Fibroblast of lung (primary cell): ENCODE data around the gene PSTK. TPM values are rescaled to one million over a fixed set of nuclear protein-coding genes. Genes with fewer than 3 reads are reported as not detected.

ENCODE experiments used
- DNase-seq, 2 donors: peaks; one replicate each; pipeline versions ENCODE4 v3.0.0 to v3.0.0-alpha.2; 2010; ENCODE audit warnings: low read depth in 2 of 2
- H2AFZ ChIP-seq: 2 replicates; pipeline ENCODE4 v1.5.1; 2012; ENCODE audit warnings: low read length, control low read depth, inconsistent platforms
- H3K27ac ChIP-seq: 2 replicates; pipeline ENCODE4 v1.5.1; 2011; ENCODE audit warnings: low read length, control low read depth; ENCODE audit not compliant: insufficient read depth
- H3K27me3 ChIP-seq: 2 replicates; pipeline ENCODE4 v1.5.1; 2011; ENCODE audit warnings: mild to moderate bottlenecking, low read length; ENCODE audit not compliant: control insufficient read depth, insufficient read depth
- H3K36me3 ChIP-seq: 2 replicates; pipeline ENCODE4 v1.5.1; 2011; ENCODE audit warnings: low read length; ENCODE audit not compliant: control insufficient read depth, insufficient read depth
- H3K4me1 ChIP-seq: 2 replicates; pipeline ENCODE4 v1.5.1; 2011; ENCODE audit warnings: low read length; ENCODE audit not compliant: control insufficient read depth, insufficient read depth; ENCODE audit errors: extremely low read depth
- H3K4me2 ChIP-seq: 2 replicates; pipeline ENCODE4 v1.5.1; 2011; ENCODE audit warnings: low read length, control low read depth; ENCODE audit not compliant: insufficient read depth; ENCODE audit errors: extremely low read depth
- H3K4me3 ChIP-seq, 4 experiments: fragments of 200-600 bp in 1 of 4; sonication (generic) in 1 of 4; replicated peaks in 1 of 4; 2 replicates each; pipeline ENCODE4 v1.5.1; 2011 to 2016; ENCODE audit warnings: low read length in 4 of 4, low read depth in 3 of 4, mild to moderate bottlenecking in 3 of 4, control low read depth in 2 of 4, inconsistent platforms in 1 of 4, mixed read lengths in 1 of 4; ENCODE audit not compliant: insufficient read depth in 1 of 4; ENCODE audit errors: control extremely low read depth in 1 of 4
- H3K79me2 ChIP-seq: 2 replicates; pipeline ENCODE4 v1.5.1; 2012; ENCODE audit warnings: mild to moderate bottlenecking, low read length, inconsistent platforms; ENCODE audit not compliant: control insufficient read depth, insufficient read depth
- H3K9ac ChIP-seq: 2 replicates; pipeline ENCODE4 v1.5.1; 2011; ENCODE audit warnings: mild to moderate bottlenecking, low read length, control low read depth; ENCODE audit not compliant: insufficient read depth
- H3K9me3 ChIP-seq: 2 replicates; pipeline ENCODE4 v1.5.1; 2012; ENCODE audit warnings: low read depth, low read length; ENCODE audit not compliant: control insufficient read depth, insufficient read depth
- H4K20me1 ChIP-seq: 2 replicates; pipeline ENCODE4 v1.5.1; 2011; ENCODE audit warnings: low read length; ENCODE audit not compliant: control insufficient read depth, insufficient read depth; ENCODE audit errors: extremely low read depth
- EZH2 ChIP-seq: IDR thresholded peaks from 2 replicates; pipeline ENCODE4 v1.5.1; 2012; ENCODE audit warnings: low read length, control low read depth, mild to moderate bottlenecking; ENCODE audit errors: missing control alignments
- polyA plus RNA-seq, 2 donors: library from polyadenylated mRNA; depleted of rRNA in 1 of 2; stranded (reverse) in 1 of 2; unstranded in 1 of 2; fragments of >200 nt; gene quantifications; 2 replicates each; pipeline ENCODE4 v1.2.1, GENCODE V29; 2011 to 2012; ENCODE audit warnings: missing spikeins in 1 of 2
- total RNA-seq: library from RNA; depleted of rRNA; stranded (reverse); fragments of >200 nt; gene quantifications from 2 replicates; pipeline ENCODE4 v1.2.1, GENCODE V29; 2014
- TF ChIP-seq, protein P1 (sequence below), 2 donors: IDR thresholded peaks in 1 of 2; conservative IDR thresholded peaks in 1 of 2; 1 replicate in 1 of 2; 2 replicates in 1 of 2; pipeline ENCODE4 v1.5.1; 2011 to 2012; ENCODE audit warnings: low read length in 2 of 2, control low read depth in 1 of 2, inconsistent platforms in 1 of 2, low read depth in 1 of 2, mild to moderate bottlenecking in 1 of 2

The PSTK gene
- total and polyA plus RNA-seq, 2 donors (not counting 1 experiment from before 2014, with no cell fraction given) = 5.1 to 6.4 TPM

DNA sequence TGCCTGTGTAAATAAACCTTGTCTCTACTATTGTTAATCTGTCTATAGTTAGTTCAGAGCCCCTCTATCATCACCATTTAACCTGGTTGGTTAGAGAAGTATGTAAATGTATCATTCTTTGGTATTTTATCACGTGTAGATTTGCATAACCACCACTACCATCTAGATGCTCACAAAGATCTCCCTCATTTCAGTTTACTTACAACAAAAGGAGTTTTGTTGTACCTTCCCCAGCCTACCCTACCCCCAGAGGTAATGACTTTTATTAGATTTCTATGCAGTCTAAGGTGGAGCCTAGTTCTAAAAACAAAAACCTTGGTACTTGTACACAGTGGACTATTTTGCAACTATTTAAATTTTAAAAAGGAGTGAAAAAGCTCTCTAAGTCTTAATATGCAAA is 46.1 kb downstream of the PSTK start:
- no peak overlapping the region for H3K9ac ChIP-seq
- no peaks in the 10 kb centered on the region for H3K4me1 ChIP-seq
- no peaks in the 10 kb centered on the region for H3K36me3 ChIP-seq
- no peak overlapping the region for H3K27ac ChIP-seq
- H3K4me3 ChIP-seq = no peak overlapping the region
- no peak for TF ChIP-seq EZH2
- TF ChIP-seq, protein P1, sequence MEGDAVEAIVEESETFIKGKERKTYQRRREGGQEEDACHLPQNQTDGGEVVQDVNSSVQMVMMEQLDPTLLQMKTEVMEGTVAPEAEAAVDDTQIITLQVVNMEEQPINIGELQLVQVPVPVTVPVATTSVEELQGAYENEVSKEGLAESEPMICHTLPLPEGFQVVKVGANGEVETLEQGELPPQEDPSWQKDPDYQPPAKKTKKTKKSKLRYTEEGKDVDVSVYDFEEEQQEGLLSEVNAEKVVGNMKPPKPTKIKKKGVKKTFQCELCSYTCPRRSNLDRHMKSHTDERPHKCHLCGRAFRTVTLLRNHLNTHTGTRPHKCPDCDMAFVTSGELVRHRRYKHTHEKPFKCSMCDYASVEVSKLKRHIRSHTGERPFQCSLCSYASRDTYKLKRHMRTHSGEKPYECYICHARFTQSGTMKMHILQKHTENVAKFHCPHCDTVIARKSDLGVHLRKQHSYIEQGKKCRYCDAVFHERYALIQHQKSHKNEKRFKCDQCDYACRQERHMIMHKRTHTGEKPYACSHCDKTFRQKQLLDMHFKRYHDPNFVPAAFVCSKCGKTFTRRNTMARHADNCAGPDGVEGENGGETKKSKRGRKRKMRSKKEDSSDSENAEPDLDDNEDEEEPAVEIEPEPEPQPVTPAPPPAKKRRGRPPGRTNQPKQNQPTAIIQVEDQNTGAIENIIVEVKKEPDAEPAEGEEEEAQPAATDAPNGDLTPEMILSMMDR (conservative IDR thresholded peaks at IDR 0.05 in 1 of 2, IDR thresholded peaks at IDR 0.05 in 1 of 2; ENCODE audit: low read depth in 1 of 2, low read length in 2 of 2) = no peak
- no peaks in the 10 kb centered on the region for H3K79me2 ChIP-seq
- H3K4me2 ChIP-seq = no peak overlapping the region
- H4K20me1 ChIP-seq = no peaks in the 10 kb centered on the region
- H2AFZ ChIP-seq = no peak overlapping the region
- no peak for DNase-seq
- H3K27me3 ChIP-seq = no peaks in the 10 kb centered on the region
- H3K9me3 ChIP-seq = no peaks in the 10 kb centered on the region

DNA sequence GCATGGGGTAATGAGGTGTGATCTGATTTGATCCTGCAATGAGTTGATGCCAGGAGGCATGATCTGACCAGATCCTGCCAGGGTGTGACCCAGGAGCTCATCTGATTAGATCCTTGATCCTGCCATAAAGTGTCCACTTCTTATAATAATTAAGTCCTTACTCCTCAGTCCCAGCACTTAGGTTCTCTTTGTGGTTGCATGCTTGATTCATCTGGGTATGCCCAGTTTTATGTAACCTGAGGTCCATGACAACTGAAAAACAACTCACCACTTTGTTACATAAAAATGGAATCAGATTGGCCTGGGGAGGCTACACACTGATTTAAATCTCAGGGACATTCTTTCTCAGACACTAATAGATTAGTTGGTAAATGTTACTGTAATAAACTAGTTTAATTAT is 47.7 kb downstream of the PSTK start:
- no peak for TF ChIP-seq EZH2
- TF ChIP-seq, protein P1 (conservative IDR thresholded peaks at IDR 0.05 in 1 of 2, IDR thresholded peaks at IDR 0.05 in 1 of 2; ENCODE audit: low read depth in 1 of 2, low read length in 2 of 2) = no peak
- no peaks in the 10 kb centered on the region for H3K79me2 ChIP-seq
- no peaks in the 10 kb centered on the region for H3K27me3 ChIP-seq
- H3K9ac ChIP-seq = no peak overlapping the region
- peak in 1 of 2 donors; percentile 8 for DNase-seq
- no peaks in the 10 kb centered on the region for H3K4me1 ChIP-seq
- H4K20me1 ChIP-seq = no peaks in the 10 kb centered on the region
- no peaks in the 10 kb centered on the region for H3K36me3 ChIP-seq
- no peak overlapping the region for H3K4me3 ChIP-seq
- H3K27ac ChIP-seq = no peak overlapping the region
- H2AFZ ChIP-seq = no peak overlapping the region
- no peak overlapping the region for H3K4me2 ChIP-seq
- H3K9me3 ChIP-seq = no peaks in the 10 kb centered on the region

DNA sequence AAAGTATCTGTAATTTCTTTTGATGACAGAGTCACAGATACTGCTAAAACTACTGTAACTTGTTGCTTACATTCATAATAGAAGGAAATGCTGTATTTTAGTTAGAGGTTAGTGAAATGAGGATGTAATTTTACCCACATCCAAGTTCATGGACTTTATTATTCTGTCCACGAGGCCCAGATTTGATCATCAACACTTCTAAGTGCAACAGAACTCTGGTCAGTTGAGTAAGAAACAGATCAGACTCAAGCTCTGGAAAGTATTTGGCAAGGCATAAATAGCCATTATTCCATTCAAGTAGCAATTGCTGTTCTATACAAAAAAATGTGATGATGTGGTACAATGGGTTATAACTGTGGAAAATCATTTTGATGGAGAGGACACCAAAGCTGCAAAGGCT is 50.9 kb downstream of the PSTK start:
- H3K9me3 ChIP-seq = no peaks in the 10 kb centered on the region
- no peak overlapping the region for H2AFZ ChIP-seq
- no peaks in the 10 kb centered on the region for H3K4me1 ChIP-seq

More for the DNA sequence above, 50.9 kb downstream of the PSTK start:
- Histone ChIP-seq H3K9ac (no peak overlapping the region), H4K20me1 (no peaks in the 10 kb centered on the region), H3K27ac (no peak overlapping the region), H3K36me3 (no peaks in the 10 kb centered on the region), H3K79me2 (no peaks in the 10 kb centered on the region), H3K4me2 (no peak overlapping the region), H3K4me3 (no peak overlapping the region), H3K27me3 (no peaks in the 10 kb centered on the region)
- no peak for DNase-seq
- TF ChIP-seq, protein P1 (conservative IDR thresholded peaks at IDR 0.05 in 1 of 2, IDR thresholded peaks at IDR 0.05 in 1 of 2; ENCODE audit: low read depth in 1 of 2, low read length in 2 of 2) = no peak
- no peak for TF ChIP-seq EZH2
